Parathyroid adenoma (tissue), 2 donors: ENCODE results near the gene SUSD4.

Experiments
- H2AFZ ChIP-seq: fragments of 300-600 bp; sonication (generic); one replicate; pipeline ENCODE4 v1.7.0; 2017; ENCODE audit warnings: antibody characterized with exemption, mild to moderate bottlenecking
- H3K27ac ChIP-seq: fragments of 300-600 bp; sonication (generic); one replicate; pipeline ENCODE4 v1.7.0; 2017
- H3K27me3 ChIP-seq: fragments of 300-600 bp; sonication (generic); one replicate; pipeline ENCODE4 v1.7.0; 2017; ENCODE audit warnings: low read length; ENCODE audit not compliant: control insufficient read depth, insufficient read depth
- H3K36me3 ChIP-seq: fragments of 300-600 bp; sonication (generic); one replicate; pipeline ENCODE4 v1.7.0; 2017; ENCODE audit warnings: low read length; ENCODE audit not compliant: control insufficient read depth, insufficient read depth
- H3K4me1 ChIP-seq: fragments of 300-600 bp; sonication (generic); one replicate; pipeline ENCODE4 v1.7.0; 2017; ENCODE audit warnings: control low read depth
- H3K4me2 ChIP-seq: fragments of 300-600 bp; sonication (generic); one replicate; pipeline ENCODE4 v1.7.0; 2017; ENCODE audit warnings: low read length
- H3K4me3 ChIP-seq: fragments of 300-600 bp; sonication (generic); one replicate; pipeline ENCODE4 v1.7.0; 2017; ENCODE audit warnings: low read depth, low read length
- H3K79me2 ChIP-seq: fragments of 300-600 bp; sonication (generic); one replicate; pipeline ENCODE4 v1.7.0; 2017; ENCODE audit warnings: control low read depth
- H3K9ac ChIP-seq: fragments of 300-600 bp; sonication (generic); one replicate; pipeline ENCODE4 v1.7.0; 2017; ENCODE audit warnings: mild to moderate bottlenecking
- H3K9me3 ChIP-seq: fragments of 300-600 bp; sonication (generic); one replicate; pipeline ENCODE4 v1.7.0; 2017; ENCODE audit warnings: low read length; ENCODE audit not compliant: control insufficient read depth
- TF ChIP-seq, protein P1 (sequence below): fragments of 300-600 bp; sonication (generic); IDR thresholded peaks from one replicate; pipeline ENCODE4 v1.7.0; 2017; ENCODE audit warnings: antibody characterized with exemption, mild to moderate bottlenecking
- donor health status: primary hyperparathyroidism.

Gene SUSD4

GRCh38 chr1:223301371-223301770 lies 62.6 kb downstream of the SUSD4 start:
- H3K4me2 ChIP-seq, result no peak overlapping the region
- H3K27ac ChIP-seq, result no peak overlapping the region
- no peaks in the 10 kb centered on the region for H3K36me3 ChIP-seq
- no peaks in the 10 kb centered on the region for H3K27me3 ChIP-seq
- no peaks in the 10 kb centered on the region for H3K79me2 ChIP-seq
- H3K9me3 ChIP-seq, result no peaks in the 10 kb centered on the region
- H3K4me1 ChIP-seq, result no peaks in the 10 kb centered on the region
- H2AFZ ChIP-seq, result no peak overlapping the region
- TF ChIP-seq, protein P1, sequence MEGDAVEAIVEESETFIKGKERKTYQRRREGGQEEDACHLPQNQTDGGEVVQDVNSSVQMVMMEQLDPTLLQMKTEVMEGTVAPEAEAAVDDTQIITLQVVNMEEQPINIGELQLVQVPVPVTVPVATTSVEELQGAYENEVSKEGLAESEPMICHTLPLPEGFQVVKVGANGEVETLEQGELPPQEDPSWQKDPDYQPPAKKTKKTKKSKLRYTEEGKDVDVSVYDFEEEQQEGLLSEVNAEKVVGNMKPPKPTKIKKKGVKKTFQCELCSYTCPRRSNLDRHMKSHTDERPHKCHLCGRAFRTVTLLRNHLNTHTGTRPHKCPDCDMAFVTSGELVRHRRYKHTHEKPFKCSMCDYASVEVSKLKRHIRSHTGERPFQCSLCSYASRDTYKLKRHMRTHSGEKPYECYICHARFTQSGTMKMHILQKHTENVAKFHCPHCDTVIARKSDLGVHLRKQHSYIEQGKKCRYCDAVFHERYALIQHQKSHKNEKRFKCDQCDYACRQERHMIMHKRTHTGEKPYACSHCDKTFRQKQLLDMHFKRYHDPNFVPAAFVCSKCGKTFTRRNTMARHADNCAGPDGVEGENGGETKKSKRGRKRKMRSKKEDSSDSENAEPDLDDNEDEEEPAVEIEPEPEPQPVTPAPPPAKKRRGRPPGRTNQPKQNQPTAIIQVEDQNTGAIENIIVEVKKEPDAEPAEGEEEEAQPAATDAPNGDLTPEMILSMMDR, result no peak
- H3K4me3 ChIP-seq, result no peak overlapping the region
- no peak overlapping the region for H3K9ac ChIP-seq

GRCh38 chr1:223299553-223299952 lies 64.4 kb downstream of the SUSD4 start:
- no peaks in the 10 kb centered on the region for H3K79me2 ChIP-seq
- no peak overlapping the region for H3K27ac ChIP-seq
- H3K27me3 ChIP-seq, result no peaks in the 10 kb centered on the region
- H3K36me3 ChIP-seq, result no peaks in the 10 kb centered on the region
- TF ChIP-seq, protein P1, result no peak
- no peaks in the 10 kb centered on the region for H3K9me3 ChIP-seq
- no peak overlapping the region for H3K4me3 ChIP-seq
- no peak overlapping the region for H2AFZ ChIP-seq
- H3K4me2 ChIP-seq, result no peak overlapping the region
- no peak overlapping the region for H3K9ac ChIP-seq
- H3K4me1 ChIP-seq, result no peaks in the 10 kb centered on the region

GRCh38 chr1:223298701-223299100 lies 65.3 kb downstream of the SUSD4 start:
- Histone ChIP-seq H3K4me2 (no peak overlapping the region), H3K27me3 (no peaks in the 10 kb centered on the region), H3K4me1 (no peaks in the 10 kb centered on the region), H3K9ac (no peak overlapping the region), H3K36me3 (no peaks in the 10 kb centered on the region), H3K79me2 (no peaks in the 10 kb centered on the region), H2AFZ (no peak overlapping the region), H3K4me3 (no peak overlapping the region), H3K9me3 (no peaks in the 10 kb centered on the region), H3K27ac (no peak overlapping the region)
- TF ChIP-seq, protein P1, result no peak

- Histone ChIP-seq H3K9ac (no peak overlapping the region), H3K79me2 (no peaks in the 10 kb centered on the region), H3K9me3 (no peaks in the 10 kb centered on the region), H3K4me1 (no peaks in the 10 kb centered on the region), H3K4me3 (no peak overlapping the region), H2AFZ (no peak overlapping the region), H3K27me3 (no peaks in the 10 kb centered on the region), H3K4me2 (no peak overlapping the region), H3K36me3 (no peaks in the 10 kb centered on the region), H3K27ac (no peak overlapping the region)
- TF ChIP-seq, protein P1, result no peak
Observed at GRCh38 chr1:223297800-223298199, 66.2 kb downstream of the SUSD4 start.

DNA sequence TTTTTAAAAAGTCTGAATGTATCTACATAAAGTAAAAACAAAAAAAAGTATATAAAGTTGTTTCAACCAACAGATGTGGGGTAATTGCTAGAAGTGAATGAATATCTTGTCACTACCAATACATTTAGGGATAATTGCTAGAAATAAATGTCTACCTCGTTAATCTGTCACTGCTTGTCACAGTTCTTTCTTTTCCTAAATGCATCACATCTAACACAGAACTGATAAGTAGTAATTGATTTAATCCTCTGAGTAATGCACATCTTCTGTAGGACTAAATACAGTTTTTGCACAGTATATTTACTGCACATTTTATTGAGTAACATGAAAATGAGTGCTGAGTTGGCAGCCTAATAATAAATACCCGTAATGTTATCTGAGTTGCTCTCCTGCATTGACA lies 72.2 kb downstream of the SUSD4 start:
- Histone ChIP-seq H3K36me3 (no peaks in the 10 kb centered on the region), H3K79me2 (no peaks in the 10 kb centered on the region), H3K27me3 (no peaks in the 10 kb centered on the region), H3K4me2 (no peak overlapping the region), H2AFZ (no peak overlapping the region), H3K27ac (no peak overlapping the region), H3K4me1 (no peaks in the 10 kb centered on the region), H3K9ac (no peak overlapping the region), H3K9me3 (no peaks in the 10 kb centered on the region), H3K4me3 (no peak overlapping the region)
- TF ChIP-seq, protein P1, result no peak
